Measurements from ENCODE around the gene FBXO17.

The FBXO17 gene

DNA sequence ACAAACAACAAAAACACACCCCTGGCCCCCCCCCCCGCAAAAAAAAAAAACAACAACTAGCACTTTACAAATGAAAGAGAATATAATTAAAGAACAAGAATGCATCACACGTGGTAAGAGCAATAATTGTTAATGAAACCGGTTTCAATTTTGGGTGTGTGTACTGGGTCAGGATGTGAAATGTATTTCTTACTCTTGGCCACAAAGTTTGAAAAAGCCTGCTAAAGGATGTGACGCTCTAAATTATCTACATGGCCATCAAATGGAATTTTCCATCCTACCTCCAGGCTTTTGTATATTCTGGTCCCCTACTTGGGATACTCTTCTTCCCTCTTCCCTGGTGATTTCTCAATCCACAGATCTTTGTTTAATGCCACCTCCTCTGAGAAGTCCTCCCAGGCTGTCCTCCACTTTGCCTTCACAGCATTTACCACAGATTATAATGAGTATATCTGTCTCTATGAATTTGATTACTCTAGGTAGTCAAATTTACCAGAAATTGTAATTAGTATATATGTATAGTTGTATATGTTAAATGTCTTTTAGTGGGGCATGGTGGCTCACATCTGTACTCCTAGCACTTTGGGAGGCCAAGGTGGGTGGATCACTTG is 47.0 kb downstream of the FBXO17 start:
- peaks cover 44% of the 10 kb centered on the region for H3K79me2 ChIP-seq (ENCODE audit: insufficient read depth, low read length)
- H4K20me1 ChIP-seq (ENCODE audit: insufficient read depth, low read length): peaks cover 5% of the 10 kb centered on the region; the same call in 1 of the 2 replicates
- DNase-seq (no peak), ATAC-seq (ENCODE audit: insufficient read depth, low read depth) (no peak)
- H3K4me1 ChIP-seq (ENCODE audit: insufficient read depth, low read length): peaks cover 30% of the 10 kb centered on the region
- H3K4me2 ChIP-seq (ENCODE audit: insufficient read depth, low read length): 0 out of 2 replicates have a peak overlapping the region, but pooled peaks have one; percentile 83
- H3K9ac ChIP-seq (ENCODE audit: low read depth, low read length): no peak overlapping the region
- H3K36me3 ChIP-seq (ENCODE audit: insufficient read depth, low read length): peaks cover 43% of the 10 kb centered on the region
- H3K27ac ChIP-seq (ENCODE audit: low read length): no peak overlapping the region
- H3K9me3 ChIP-seq (ENCODE audit: insufficient read depth, low read length, severe bottlenecking): no peaks in the 10 kb centered on the region
- TF ChIP-seq, protein P1, sequence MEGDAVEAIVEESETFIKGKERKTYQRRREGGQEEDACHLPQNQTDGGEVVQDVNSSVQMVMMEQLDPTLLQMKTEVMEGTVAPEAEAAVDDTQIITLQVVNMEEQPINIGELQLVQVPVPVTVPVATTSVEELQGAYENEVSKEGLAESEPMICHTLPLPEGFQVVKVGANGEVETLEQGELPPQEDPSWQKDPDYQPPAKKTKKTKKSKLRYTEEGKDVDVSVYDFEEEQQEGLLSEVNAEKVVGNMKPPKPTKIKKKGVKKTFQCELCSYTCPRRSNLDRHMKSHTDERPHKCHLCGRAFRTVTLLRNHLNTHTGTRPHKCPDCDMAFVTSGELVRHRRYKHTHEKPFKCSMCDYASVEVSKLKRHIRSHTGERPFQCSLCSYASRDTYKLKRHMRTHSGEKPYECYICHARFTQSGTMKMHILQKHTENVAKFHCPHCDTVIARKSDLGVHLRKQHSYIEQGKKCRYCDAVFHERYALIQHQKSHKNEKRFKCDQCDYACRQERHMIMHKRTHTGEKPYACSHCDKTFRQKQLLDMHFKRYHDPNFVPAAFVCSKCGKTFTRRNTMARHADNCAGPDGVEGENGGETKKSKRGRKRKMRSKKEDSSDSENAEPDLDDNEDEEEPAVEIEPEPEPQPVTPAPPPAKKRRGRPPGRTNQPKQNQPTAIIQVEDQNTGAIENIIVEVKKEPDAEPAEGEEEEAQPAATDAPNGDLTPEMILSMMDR (IDR thresholded peaks at IDR 0.05; ENCODE audit: borderline replicate concordance, extremely low read depth, low read length, poor library complexity, severe bottlenecking): no peak
- no peak for TF ChIP-seq EZH2 (IDR thresholded peaks at IDR 0.05; ENCODE audit: borderline replicate concordance, low read depth, low read length, severe bottlenecking)
- H2AFZ ChIP-seq (ENCODE audit: low read depth, low read length): no peak overlapping the region
- no peak overlapping the region for H3K4me3 ChIP-seq (ENCODE audit: low read depth in 1 of 2, low read length in 2 of 2)
- no peaks in the 10 kb centered on the region for H3K27me3 ChIP-seq (ENCODE audit: insufficient read depth, low read length, poor library complexity)

DNA sequence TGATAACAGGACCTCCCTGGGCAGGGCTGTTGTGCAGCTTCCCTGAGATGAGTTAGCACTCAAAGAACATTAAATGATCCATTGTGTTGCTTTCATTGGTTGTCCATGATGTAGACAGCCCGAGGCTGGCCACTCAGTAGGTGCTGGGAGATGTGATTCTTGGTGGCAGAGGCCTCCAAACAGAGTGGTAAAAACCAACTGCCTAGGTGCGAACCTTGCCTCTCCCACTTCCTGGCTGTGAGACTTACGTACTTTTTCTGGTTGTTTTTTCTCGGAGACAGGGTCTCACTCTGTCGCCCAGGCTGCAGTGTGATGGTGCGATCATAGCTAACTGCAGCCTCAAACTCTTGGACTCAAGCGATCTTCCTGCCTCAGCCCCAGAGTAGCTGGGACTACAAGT is 51.2 kb downstream of the FBXO17 start:
- TF ChIP-seq, protein P1 (IDR thresholded peaks at IDR 0.05; ENCODE audit: borderline replicate concordance, extremely low read depth, low read length, poor library complexity, severe bottlenecking): no peak
- TF ChIP-seq EZH2 (IDR thresholded peaks at IDR 0.05; ENCODE audit: borderline replicate concordance, low read depth, low read length, severe bottlenecking): no peak
- no peak overlapping the region for H3K4me2 ChIP-seq (ENCODE audit: insufficient read depth, low read length)
- ATAC-seq (ENCODE audit: insufficient read depth, low read depth): no peak

DNA sequence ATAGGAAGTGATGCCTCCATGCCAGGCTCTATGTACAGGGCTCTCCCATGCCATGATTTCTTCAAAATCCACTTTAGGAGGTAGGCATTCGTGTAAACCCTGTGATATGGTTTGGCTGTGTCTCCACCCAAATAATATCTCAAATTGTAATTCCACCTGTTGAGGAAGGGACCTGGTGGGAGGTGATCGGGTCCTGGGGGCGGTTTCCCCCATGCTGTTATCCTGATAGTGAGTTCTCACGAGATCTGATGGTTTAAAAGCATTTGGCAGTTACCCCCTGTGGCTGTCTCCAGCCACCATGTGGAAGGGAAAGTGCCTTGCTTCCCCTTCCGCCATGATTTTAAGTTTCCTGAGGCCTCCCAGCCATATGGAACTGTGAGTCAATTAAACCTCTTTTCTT is 53.1 kb downstream of the FBXO17 start:
- TF ChIP-seq, protein P1 (IDR thresholded peaks at IDR 0.05; ENCODE audit: borderline replicate concordance, extremely low read depth, low read length, poor library complexity, severe bottlenecking): no peak
- no peak for TF ChIP-seq EZH2 (IDR thresholded peaks at IDR 0.05; ENCODE audit: borderline replicate concordance, low read depth, low read length, severe bottlenecking)
- H4K20me1 ChIP-seq (ENCODE audit: insufficient read depth, low read length): no peaks in the 10 kb centered on the region; the same call in 1 of the 2 replicates
- H3K79me2 ChIP-seq (ENCODE audit: insufficient read depth, low read length): 0 out of 2 replicates have a peak, but pooled peaks cover 2% of the 10 kb centered on the region
- no peak overlapping the region for H2AFZ ChIP-seq (ENCODE audit: low read depth, low read length)
- no peak overlapping the region for H3K9ac ChIP-seq (ENCODE audit: low read depth, low read length)
- DNase-seq (no peak), ATAC-seq (ENCODE audit: insufficient read depth, low read depth) (no peak)
- peaks cover 48% of the 10 kb centered on the region for H3K36me3 ChIP-seq (ENCODE audit: insufficient read depth, low read length)
- no peaks in the 10 kb centered on the region for H3K27me3 ChIP-seq (ENCODE audit: insufficient read depth, low read length, poor library complexity)
- H3K4me3 ChIP-seq (ENCODE audit: low read depth in 1 of 2, low read length in 2 of 2): no peak overlapping the region
- H3K27ac ChIP-seq (ENCODE audit: low read length): no peak overlapping the region
- no peak overlapping the region for H3K4me2 ChIP-seq (ENCODE audit: insufficient read depth, low read length)
- H3K9me3 ChIP-seq (ENCODE audit: insufficient read depth, low read length, severe bottlenecking): no peaks in the 10 kb centered on the region
- no peaks in the 10 kb centered on the region for H3K4me1 ChIP-seq (ENCODE audit: insufficient read depth, low read length)

More for the DNA sequence above, 51.2 kb downstream of the FBXO17 start:
- peaks cover 45% of the 10 kb centered on the region for H3K36me3 ChIP-seq (ENCODE audit: insufficient read depth, low read length)
- no peak overlapping the region for H3K27ac ChIP-seq (ENCODE audit: low read length)
- H2AFZ ChIP-seq (ENCODE audit: low read depth, low read length): no peak overlapping the region
- no peaks in the 10 kb centered on the region for H3K27me3 ChIP-seq (ENCODE audit: insufficient read depth, low read length, poor library complexity)
- H3K79me2 ChIP-seq (ENCODE audit: insufficient read depth, low read length): peaks cover 18% of the 10 kb centered on the region
- H3K9me3 ChIP-seq (ENCODE audit: insufficient read depth, low read length, severe bottlenecking): no peaks in the 10 kb centered on the region
- H3K4me1 ChIP-seq (ENCODE audit: insufficient read depth, low read length): peaks cover 6% of the 10 kb centered on the region
- no peak overlapping the region for H3K9ac ChIP-seq (ENCODE audit: low read depth, low read length)
- no peak overlapping the region for H3K4me3 ChIP-seq (ENCODE audit: low read depth in 1 of 2, low read length in 2 of 2)
- DNase-seq: no peak
- H4K20me1 ChIP-seq (ENCODE audit: insufficient read depth, low read length): no peaks in the 10 kb centered on the region; the same call in 1 of the 2 replicates

Data from DND-41 (cell line).